Stimulated activated effector memory CD8-positive, alpha-beta T cell treated with anti-CD3 and anti-CD28 coated beads, Interleukin-12 subunit alpha, Interleukin-12 subunit beta, amount 100 ng/mL, for 72 hours (primary cell): ENCODE measurements around the gene CIRBP.
A peak's percentile ranks its signal among the peaks of the same experiment; 100 is the strongest.

Source experiments
- ATAC-seq: fragments of 150-1000 bp; cut with Tn5 transposase; 2 replicates; pipeline ENCODE4 v1.10.0; 2021
- DNase-seq, 2 donors: peaks; one replicate each; pipeline ENCODE4 v3.0.0; 2021 to 2022; ENCODE audit warnings: low spot score in 2 of 2
- H3K27ac Mint-ChIP-seq: one replicate; pipeline ENCODE4 v1.8.0; 2022; ENCODE audit warnings: mild to moderate bottlenecking, mixed read lengths
- H3K36me3 Mint-ChIP-seq: one replicate; pipeline ENCODE4 v1.8.0; 2022; ENCODE audit warnings: mild to moderate bottlenecking, mixed read lengths
- H3K4me1 Mint-ChIP-seq: one replicate; pipeline ENCODE4 v1.8.0; 2022; ENCODE audit warnings: mixed read lengths
- H3K4me3 Mint-ChIP-seq: one replicate; pipeline ENCODE4 v1.8.0; 2022; ENCODE audit warnings: mild to moderate bottlenecking, mixed read lengths
- H3K9me3 Mint-ChIP-seq: one replicate; pipeline ENCODE4 v1.8.0; 2022; ENCODE audit warnings: mixed read lengths

Gene CIRBP

DNA sequence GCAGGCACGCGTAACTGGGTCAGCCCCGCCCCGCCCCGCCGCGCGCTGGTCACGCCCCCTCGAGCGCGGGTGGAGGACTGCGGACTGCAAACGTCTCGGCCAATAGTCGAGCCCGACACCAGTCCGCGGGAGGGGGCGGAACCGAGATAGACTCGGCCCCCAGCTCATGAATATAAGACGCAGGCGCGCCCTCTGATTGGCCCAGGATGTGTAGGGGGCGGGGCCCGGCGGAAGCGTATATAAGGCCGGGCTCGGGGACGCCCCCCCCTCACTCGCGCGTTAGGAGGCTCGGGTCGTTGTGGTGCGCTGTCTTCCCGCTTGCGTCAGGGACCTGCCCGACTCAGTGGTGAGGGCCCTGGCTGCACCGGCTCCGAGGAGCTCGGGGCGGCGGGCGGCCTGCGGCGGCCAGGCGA is at the start of gene CIRBP:
TSS of gene CIRBP (plus strand) at position 268 of the 413 bp plus-strand sequence. CDS start 1,602 bp downstream, outside the sequence.
- H3K36me3 Mint-ChIP-seq: peaks cover 83% of the 10 kb centered on the region
- no peaks in the 10 kb centered on the region for H3K9me3 Mint-ChIP-seq
- peaks cover 82% of the 10 kb centered on the region for H3K4me1 Mint-ChIP-seq
- H3K4me3 Mint-ChIP-seq: peak within 1 kb of the TSS; percentile 89
- peak; percentile 98 to 99 for DNase-seq
- ATAC-seq: peak; percentile 80
- H3K27ac Mint-ChIP-seq: peak within 1 kb of the TSS; percentile 96

DNA sequence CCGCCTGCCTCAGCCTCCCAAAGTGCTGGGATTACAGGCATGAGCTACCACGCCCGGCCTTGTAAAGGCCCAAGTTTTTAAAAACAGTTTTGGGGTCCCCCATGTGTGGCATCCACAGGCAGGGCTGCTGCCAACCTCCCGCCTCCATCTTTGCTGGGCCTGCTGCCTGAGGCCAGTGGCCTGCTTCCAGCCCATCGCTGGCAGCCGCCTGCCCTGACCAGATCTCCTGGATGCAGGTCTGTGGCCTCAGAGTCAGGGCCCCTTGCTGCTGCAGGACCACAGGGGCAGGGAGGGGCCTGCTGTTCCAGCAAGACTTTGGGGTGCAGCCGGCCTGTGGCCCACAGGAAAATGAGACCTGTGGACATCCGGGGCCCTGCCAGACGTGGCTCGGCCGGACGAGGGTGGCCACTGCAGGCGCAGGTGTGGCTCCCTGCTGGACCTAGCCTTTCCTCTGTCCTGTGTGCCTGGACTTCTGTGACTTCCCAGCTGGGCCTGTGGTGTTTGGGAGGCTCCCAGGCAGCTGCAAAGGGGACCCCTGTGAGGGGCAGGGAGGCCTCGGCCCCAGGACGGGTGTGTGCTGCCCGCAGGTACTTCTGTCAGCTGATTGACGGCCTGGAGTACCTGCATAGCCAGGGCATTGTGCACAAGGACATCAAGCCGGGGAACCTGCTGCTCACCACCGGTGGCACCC is 49.2 kb upstream of the CIRBP start:
- H3K4me1 Mint-ChIP-seq: no peaks in the 10 kb centered on the region
- no peaks in the 10 kb centered on the region for H3K9me3 Mint-ChIP-seq
- H3K36me3 Mint-ChIP-seq: peaks cover 11% of the 10 kb centered on the region
- H3K4me3 Mint-ChIP-seq: no peak overlapping the region
- DNase-seq (no peak), ATAC-seq (no peak)
- H3K27ac Mint-ChIP-seq: no peak overlapping the region

DNA sequence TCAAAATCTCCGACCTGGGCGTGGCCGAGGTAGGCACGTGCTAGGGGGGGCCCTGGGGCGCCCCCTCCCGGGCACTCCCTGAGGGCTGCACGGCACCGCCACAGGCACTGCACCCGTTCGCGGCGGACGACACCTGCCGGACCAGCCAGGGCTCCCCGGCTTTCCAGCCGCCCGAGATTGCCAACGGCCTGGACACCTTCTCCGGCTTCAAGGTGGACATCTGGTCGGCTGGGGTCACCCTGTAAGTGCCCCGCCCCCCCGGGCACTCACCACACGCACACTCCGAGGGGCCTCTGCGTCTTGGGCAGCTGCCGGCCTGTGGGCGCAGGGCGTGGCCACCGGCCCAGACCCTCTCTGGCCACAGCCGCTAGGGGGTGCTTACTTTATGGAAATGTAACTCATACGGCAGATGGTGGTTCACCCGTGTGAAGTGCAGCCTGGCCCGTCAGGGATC is 48.6 kb upstream of the CIRBP start:
- no peak for DNase-seq
- H3K27ac Mint-ChIP-seq: no peak overlapping the region
- H3K36me3 Mint-ChIP-seq: peaks cover 11% of the 10 kb centered on the region
- H3K4me1 Mint-ChIP-seq: no peaks in the 10 kb centered on the region
- no peak overlapping the region for H3K4me3 Mint-ChIP-seq
- no peaks in the 10 kb centered on the region for H3K9me3 Mint-ChIP-seq
- ATAC-seq: no peak

DNA sequence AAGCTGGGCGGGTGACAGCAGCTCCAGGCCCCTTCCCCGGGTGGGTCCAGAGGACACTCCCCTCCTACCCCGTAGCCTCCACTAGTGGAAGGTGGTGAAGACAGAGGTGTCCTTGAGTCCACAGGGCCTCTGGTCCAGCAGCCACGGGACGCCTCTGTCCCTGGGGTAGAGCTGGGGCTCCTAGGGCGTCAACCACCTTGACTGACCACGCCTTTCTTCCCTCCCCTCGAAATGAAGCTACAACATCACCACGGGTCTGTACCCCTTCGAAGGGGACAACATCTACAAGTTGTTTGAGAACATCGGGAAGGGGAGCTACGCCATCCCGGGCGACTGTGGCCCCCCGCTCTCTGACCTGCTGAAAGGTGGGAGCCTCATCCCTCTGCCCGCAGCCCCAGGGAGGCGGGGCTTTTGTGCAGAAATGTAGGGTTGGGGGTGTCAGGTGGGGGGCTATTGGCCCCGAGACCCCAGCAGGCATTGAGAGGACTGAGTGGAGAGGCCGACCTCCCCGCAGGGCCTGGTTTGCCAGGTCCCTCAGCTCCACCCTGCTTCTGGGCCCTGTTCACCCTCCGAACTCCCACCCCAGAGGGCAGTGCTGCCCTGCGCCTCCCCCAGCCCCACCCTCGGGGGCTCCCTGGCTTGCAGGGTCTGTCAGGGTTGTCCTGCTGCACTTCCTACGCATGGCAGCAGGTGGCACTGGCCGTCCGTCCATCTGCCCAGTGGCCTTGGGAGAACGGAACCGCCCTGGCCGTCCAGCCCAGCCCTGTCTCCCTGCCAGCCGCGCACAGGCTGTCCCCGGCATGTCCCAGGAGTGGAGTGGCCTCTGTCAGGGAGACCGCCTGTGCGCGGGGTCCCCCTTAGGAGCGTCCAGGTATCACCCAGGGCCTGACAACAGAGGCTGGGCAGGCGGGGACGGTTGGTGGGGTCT is 47.9 kb upstream of the CIRBP start:
- H3K4me3 Mint-ChIP-seq: no peak overlapping the region
- no peak overlapping the region for H3K27ac Mint-ChIP-seq
- H3K36me3 Mint-ChIP-seq: peaks cover 5% of the 10 kb centered on the region
- H3K9me3 Mint-ChIP-seq: no peaks in the 10 kb centered on the region
- no peaks in the 10 kb centered on the region for H3K4me1 Mint-ChIP-seq
- ATAC-seq (no peak), DNase-seq (no peak)

DNA sequence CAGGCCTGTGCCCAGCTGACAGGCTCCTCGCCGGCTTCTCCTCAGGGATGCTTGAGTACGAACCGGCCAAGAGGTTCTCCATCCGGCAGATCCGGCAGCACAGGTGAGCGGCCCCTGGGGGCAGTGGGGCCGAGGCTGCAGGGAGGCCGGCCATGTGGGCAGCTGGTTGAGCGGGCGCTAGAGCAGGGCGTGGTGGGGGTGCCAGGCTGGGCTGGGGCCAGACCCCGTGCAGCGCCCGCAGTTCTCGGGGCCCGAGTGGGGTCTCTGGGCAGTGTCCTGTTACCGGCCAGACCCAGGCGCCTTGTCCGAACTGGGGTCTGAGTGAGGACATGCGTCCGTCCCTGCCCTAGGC is 47.3 kb upstream of the CIRBP start:
- Mint-ChIP-seq H3K9me3 (no peaks in the 10 kb centered on the region), H3K36me3 (no peaks in the 10 kb centered on the region), H3K27ac (no peak overlapping the region), H3K4me3 (no peak overlapping the region), H3K4me1 (no peaks in the 10 kb centered on the region)
- DNase-seq (no peak), ATAC-seq (no peak)

DNA sequence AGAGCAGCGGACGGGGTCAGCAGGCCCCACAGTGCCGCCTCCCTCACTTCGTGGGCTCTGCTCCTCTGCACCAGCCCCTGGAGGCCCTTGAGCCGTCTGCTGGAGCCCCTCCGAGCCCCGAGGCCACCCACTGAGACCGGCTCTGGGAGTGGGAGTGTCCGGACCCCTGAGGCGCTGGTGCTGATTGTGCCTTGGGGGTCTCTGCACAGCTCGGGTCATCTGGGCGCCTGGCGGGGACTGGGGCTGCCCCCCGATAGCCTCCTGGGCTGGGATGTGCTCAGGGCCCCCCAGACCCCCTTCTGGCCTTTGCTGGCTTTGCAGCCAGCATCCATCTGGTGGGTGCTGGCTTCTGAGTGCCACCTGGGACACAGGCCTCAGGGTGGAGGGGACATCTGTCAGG is 46.7 kb upstream of the CIRBP start:
- Mint-ChIP-seq H3K27ac (no peak overlapping the region), H3K36me3 (no peaks in the 10 kb centered on the region), H3K4me3 (no peak overlapping the region), H3K4me1 (no peaks in the 10 kb centered on the region), H3K9me3 (no peaks in the 10 kb centered on the region)
- DNase-seq (no peak), ATAC-seq (peak; percentile 26)

DNA sequence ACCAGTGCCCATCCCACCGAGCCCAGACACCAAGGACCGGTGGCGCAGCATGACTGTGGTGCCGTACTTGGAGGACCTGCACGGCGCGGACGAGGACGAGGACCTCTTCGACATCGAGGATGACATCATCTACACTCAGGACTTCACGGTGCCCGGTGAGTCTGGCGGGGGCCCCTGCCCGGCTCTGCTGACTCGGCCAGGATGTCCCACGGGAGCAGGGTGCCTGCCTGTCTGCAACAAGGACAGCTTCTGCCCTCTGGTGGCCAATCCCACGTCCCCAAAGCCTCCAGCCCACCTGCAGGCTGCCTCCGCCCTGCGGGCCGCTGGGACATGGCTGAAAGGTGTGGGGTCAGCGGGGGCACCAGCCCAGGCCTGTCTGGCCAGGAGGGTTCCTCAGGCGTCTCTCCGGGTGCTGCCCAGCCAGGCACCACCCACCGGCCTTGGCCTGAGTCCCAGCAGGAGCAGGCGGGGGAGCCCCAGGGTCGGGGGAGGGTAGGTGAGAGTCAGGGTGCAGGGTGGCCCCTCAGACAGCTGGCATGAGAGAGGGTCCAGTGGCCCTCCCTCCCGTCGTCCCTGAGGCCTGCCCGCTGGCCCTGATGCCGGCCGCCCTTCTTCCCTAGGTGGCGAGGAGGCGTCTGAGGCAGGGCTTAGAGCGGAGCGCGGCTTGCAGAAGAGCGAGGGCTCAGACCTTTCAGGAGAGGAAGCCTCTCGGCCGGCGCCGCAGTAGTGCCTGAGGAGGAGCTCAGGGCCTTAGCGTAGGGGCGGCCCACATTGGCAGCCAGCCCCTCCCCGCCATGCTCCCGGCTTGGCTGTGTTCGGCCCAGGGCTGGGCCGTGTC is 45.9 kb upstream of the CIRBP start:
- peak; percentile 29 for ATAC-seq
- Mint-ChIP-seq H3K36me3 (peaks cover 4% of the 10 kb centered on the region), H3K9me3 (no peaks in the 10 kb centered on the region)

DNA sequence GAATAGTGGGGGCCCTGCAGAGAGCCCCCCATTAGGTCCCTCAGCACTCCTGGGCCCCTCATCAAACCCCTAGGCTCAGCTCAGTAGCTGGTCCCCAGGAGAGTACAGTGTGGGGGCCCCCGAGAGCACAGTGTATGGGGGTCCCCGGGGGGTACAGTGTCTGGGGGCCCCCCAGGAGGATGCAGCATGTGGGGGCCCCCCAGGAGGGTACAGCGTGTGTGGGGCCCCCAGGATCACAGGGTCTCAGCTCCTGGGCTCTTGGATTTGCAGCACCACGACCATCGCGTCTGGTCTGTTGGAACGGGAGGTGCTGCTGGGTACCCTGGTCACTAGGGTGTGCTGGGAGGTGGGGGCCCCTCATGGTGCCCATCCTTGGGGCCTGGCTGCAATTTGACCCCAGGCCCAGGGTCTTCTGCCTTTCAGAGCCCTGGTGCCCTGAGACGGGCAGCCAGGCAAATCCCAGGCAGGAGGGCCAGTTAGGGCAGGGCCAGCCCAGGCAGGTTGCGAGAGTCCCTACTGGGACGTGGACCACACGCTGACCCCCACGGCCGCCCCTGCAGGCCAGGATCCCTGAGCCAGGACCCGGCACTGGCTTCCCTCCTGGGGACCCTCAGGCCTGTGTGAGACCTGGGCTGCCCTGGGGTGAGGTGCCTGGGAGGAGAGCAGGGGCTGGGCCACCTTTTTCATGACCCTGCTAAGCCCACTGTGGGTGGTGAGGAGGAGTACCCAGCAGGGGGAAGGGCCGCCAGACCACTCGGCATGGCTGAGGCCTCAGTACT is 44.9 kb upstream of the CIRBP start:
- Mint-ChIP-seq H3K27ac (no peak overlapping the region), H3K4me1 (no peaks in the 10 kb centered on the region), H3K4me3 (no peak overlapping the region), H3K9me3 (no peaks in the 10 kb centered on the region), H3K36me3 (peaks cover 6% of the 10 kb centered on the region)
- ATAC-seq: no peak
- no peak for DNase-seq

More for the DNA sequence above, 45.9 kb upstream of the CIRBP start:
- H3K4me3 Mint-ChIP-seq: no peak overlapping the region
- no peaks in the 10 kb centered on the region for H3K4me1 Mint-ChIP-seq
- no peak for DNase-seq
- no peak overlapping the region for H3K27ac Mint-ChIP-seq

DNA sequence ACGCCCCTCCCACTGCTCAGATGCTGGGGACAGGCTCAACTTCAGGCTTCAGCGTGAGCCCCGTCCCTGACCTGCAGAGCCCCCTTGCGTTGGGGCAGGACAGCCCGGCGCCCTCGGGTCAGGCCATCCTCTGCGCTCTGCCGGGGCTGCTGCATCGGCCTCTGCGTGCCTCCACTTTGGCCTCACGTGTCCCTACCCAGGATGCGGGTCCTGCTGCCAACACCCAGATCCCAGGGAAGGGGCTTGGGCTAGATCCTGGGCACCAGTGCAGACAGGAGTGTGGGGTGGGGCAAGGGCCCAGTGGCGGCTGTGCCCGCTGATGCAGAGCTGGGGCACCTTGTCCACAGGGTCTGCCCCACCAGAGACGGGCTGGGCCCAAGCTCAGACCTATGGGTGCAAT is 44.3 kb upstream of the CIRBP start:
- H3K36me3 Mint-ChIP-seq: peaks cover 6% of the 10 kb centered on the region

DNA sequence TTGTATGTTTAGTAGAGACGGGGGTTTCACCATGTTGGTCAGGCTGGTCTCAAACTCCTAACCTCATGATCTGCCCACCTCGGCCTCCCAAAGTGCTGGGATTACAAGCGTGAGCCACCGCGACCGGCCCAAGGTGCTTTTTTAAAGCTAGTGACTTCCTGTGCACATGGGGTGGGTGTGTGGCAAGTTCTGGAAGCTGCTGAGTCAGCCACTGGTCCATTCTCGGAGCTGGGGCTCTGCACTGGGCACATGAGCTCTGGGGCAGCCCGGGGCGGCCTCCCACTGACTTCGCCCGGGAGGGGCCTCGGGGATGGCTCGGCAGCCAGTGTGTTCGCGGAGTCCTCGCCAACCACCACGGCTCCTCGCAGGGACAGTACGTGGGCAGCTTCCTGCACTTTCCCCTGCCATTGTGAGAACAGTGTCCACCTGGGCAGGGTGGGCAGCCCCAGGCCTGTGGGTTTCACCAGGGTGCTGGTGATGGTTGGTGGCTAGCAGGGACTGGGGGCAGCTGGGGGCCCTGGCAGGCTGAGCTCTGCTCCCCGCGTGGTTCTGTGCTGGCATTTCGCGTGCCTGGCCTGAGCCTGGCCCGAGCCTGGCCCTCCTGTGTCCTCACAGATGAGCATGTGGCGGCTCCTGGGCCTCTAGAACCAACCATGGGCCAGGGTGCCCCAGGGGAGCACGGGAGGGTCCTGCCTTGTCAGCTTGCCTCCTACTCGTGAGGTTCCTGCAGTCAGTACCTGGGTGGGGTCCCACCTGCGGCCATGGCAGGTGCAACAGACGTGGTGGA is 43.5 kb upstream of the CIRBP start:
- no peaks in the 10 kb centered on the region for H3K9me3 Mint-ChIP-seq
- ATAC-seq (no peak), DNase-seq (no peak)
- H3K27ac Mint-ChIP-seq: no peak overlapping the region
- no peaks in the 10 kb centered on the region for H3K4me1 Mint-ChIP-seq
- H3K4me3 Mint-ChIP-seq: no peak overlapping the region
- peaks cover 6% of the 10 kb centered on the region for H3K36me3 Mint-ChIP-seq

More for the DNA sequence above, 44.3 kb upstream of the CIRBP start:
- ATAC-seq (no peak), DNase-seq (no peak)
- no peak overlapping the region for H3K27ac Mint-ChIP-seq
- no peaks in the 10 kb centered on the region for H3K9me3 Mint-ChIP-seq
- no peak overlapping the region for H3K4me3 Mint-ChIP-seq
- no peaks in the 10 kb centered on the region for H3K4me1 Mint-ChIP-seq

DNA sequence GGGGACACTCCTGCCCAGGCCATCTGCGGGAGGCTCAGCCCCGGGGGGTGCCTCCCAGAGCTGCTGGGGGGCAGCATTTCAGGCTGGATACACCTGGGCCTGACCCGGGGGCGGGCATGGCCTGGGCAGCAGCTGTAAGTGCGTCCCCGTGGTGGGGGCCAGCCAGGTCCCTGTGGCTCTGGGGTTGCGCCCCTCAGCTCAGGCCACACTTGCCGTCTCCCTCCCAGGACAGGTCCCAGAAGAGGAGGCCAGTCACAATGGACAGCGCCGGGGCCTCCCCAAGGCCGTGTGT is 43.0 kb upstream of the CIRBP start:
- Mint-ChIP-seq H3K4me1 (no peaks in the 10 kb centered on the region), H3K36me3 (peaks cover 6% of the 10 kb centered on the region), H3K27ac (no peak overlapping the region), H3K9me3 (no peaks in the 10 kb centered on the region), H3K4me3 (no peak overlapping the region)
- ATAC-seq: no peak
- no peak for DNase-seq

DNA sequence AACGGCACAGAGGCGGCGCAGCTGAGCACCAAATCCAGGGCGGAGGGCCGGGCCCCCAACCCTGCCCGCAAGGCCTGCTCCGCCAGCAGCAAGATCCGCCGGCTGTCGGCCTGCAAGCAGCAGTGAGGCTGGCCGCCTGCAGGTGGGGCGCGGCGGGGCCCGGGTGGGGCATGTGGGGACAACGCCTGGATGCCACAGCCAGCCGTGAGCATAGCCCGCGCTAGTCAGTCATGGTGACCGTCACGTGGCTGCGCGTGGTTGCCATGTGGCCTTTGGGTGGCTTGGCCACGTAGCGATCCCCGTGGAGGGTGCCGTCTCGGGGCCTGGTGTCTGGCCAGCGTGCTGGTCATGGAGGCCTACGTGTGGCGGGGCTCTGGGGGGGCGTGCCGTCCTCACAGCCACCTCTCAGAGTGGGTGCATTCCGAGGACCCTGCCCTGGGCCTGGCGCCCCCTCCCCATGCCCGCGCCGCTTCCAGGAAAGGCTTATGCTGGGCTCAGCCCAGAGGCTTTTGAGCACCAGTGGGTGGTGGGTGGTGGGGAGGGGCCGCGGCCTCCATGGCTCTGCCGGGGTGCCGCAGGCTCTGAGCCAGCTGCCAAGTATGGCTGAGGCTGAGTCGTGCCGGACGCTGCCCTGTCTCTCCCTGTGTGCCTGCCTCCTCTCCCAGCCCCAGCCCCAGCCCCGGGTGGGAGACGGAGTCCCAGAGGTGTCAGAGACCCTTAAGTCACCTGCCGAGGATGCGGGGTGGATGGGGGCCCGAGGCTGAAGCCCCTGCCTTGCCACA is 42.4 kb upstream of the CIRBP start:
- Mint-ChIP-seq H3K4me1 (peaks cover 2% of the 10 kb centered on the region), H3K4me3 (no peak overlapping the region), H3K9me3 (no peaks in the 10 kb centered on the region), H3K27ac (no peak overlapping the region), H3K36me3 (peaks cover 6% of the 10 kb centered on the region)
- no peak for ATAC-seq
- no peak for DNase-seq

DNA sequence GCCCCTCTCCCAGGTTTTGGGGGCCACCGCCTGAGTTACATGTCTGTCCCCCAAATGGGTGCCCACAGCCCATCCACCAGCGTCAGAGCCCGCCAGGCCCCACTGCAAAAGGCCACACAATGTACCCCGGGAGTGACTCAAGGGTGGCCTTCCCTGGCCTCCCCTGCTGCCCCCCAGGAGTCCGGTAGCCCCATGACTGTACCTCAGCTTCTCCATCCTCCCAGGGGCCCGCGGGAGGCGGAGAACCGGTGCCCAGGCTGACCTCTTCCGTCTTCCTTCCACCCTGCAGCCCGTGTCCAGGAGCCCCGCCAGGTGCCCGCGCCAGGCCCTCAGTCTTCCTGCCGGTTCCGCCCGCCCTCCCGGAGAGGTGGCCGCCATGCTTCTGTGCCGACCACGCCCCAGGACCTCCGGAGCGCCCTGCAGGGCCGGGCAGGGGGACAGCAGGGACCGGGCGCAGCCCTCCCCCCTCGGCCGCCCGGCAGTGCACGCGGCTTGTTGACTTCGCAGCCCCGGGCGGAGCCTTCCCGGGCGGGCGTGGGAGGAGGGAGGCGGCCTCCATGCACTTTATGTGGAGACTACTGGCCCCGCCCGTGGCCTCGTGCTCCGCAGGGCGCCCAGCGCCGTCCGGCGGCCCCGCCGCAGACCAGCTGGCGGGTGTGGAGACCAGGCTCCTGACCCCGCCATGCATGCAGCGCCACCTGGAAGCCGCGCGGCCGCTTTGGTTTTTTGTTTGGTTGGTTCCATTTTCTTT is 41.7 kb upstream of the CIRBP start:
- peaks cover 10% of the 10 kb centered on the region for H3K4me1 Mint-ChIP-seq
- H3K4me3 Mint-ChIP-seq: no peak overlapping the region
- no peak overlapping the region for H3K27ac Mint-ChIP-seq
- no peak for ATAC-seq
- H3K36me3 Mint-ChIP-seq: peaks cover 6% of the 10 kb centered on the region
- no peak for DNase-seq
- H3K9me3 Mint-ChIP-seq: no peaks in the 10 kb centered on the region
